A673 (cell line): ENCODE measurements around the gene TPPP. TPM values are rescaled to one million over a fixed set of nuclear protein-coding genes. Genes with fewer than 3 reads are reported as not detected.

Experiments
- BruUV-seq: library from RNA; stranded (reverse); fragments of 400-500 nt; replicated peaks from 2 replicates; lab custom pipeline; 2021; lab: Mats Ljungman, UMichigan
- CTCF ChIA-PET: fragments of 300-600 bp; sonication (Branson Sonifier 250); formaldehyde crosslinking; loops from one replicate; lab custom pipeline; 2022; ENCODE audit warnings: antibody characterized with exemption; lab: Charles Lee
- POLR2A ChIA-PET: fragments of 300-600 bp; sonication (Branson Sonifier 250); formaldehyde crosslinking; loops from one replicate; lab custom pipeline; 2022; ENCODE audit warnings: antibody characterized with exemption; ENCODE audit not compliant: low non-redundant PET; lab: Charles Lee
- DNase-seq: peaks from one replicate; pipeline ENCODE4 v3.0.0-alpha.2; 2015; ENCODE audit warnings: low spot score
- H3K27ac ChIP-seq: fragments of 200-600 bp; sonication (generic); 2 replicates; pipeline ENCODE4 v1.5.1; 2016; ENCODE audit warnings: mixed run types, low read depth, mild to moderate bottlenecking, mixed read lengths, antibody characterized with exemption, low read length; ENCODE audit not compliant: poor library complexity, severe bottlenecking
- H3K27me3 ChIP-seq: fragments of 200-600 bp; sonication (generic); replicated peaks from 2 replicates; pipeline ENCODE4 v1.6.1; 2017; ENCODE audit warnings: mixed run types, low read depth, mild to moderate bottlenecking, mixed read lengths, antibody characterized with exemption, low read length; ENCODE audit not compliant: insufficient read depth, poor library complexity
- H3K36me3 ChIP-seq: fragments of 200-600 bp; sonication (generic); 2 replicates; pipeline ENCODE4 v1.6.1; 2016; ENCODE audit warnings: mixed run types, mild to moderate bottlenecking, mixed read lengths, antibody characterized with exemption, low read length; ENCODE audit not compliant: insufficient read depth, poor library complexity, severe bottlenecking
- H3K4me1 ChIP-seq: fragments of 200-600 bp; sonication (generic); 2 replicates; pipeline ENCODE4 v1.6.1; 2017; ENCODE audit warnings: mixed run types, mild to moderate bottlenecking, mixed read lengths, antibody characterized with exemption, low read length; ENCODE audit not compliant: insufficient read depth, poor library complexity, severe bottlenecking
- H3K4me3 ChIP-seq: fragments of 200-600 bp; sonication (generic); 2 replicates; pipeline ENCODE4 v1.5.1; 2016; ENCODE audit warnings: low read depth, mixed run types, mild to moderate bottlenecking, mixed read lengths, low read length; ENCODE audit not compliant: poor library complexity, severe bottlenecking
- H3K9me3 ChIP-seq: fragments of 200-600 bp; sonication (generic); 2 replicates; pipeline ENCODE4 v1.6.1; 2016; ENCODE audit warnings: mixed run types, low read depth, mild to moderate bottlenecking, mixed read lengths, antibody characterized with exemption, low read length; ENCODE audit not compliant: poor library complexity, severe bottlenecking
- CTCF ChIP-seq: fragments of 300-800, 200-600 bp; sonication (generic); conservative IDR thresholded peaks from 2 replicates; pipeline ENCODE4 v1.5.1; 2017; ENCODE audit warnings: low read depth, mild to moderate bottlenecking, antibody characterized with exemption, low read length, moderate library complexity, mixed read lengths
- EZH2 ChIP-seq: fragments of 200-600 bp; sonication (generic); IDR thresholded peaks from 2 replicates; pipeline ENCODE4 v1.6.1; 2017; ENCODE audit warnings: borderline replicate concordance, low read depth, mild to moderate bottlenecking, mixed read lengths, antibody characterized with exemption, low read length; ENCODE audit not compliant: poor library complexity, severe bottlenecking
- intact Hi-C: fragments of 100-400 bp; cut with micrococcal nuclease; formaldehyde crosslinking; loops from one replicate; pipeline ENCODE4 v1.10.0; 2022; ENCODE audit not compliant: unreplicated experiment
- total RNA-seq: library from RNA; stranded (reverse); gene quantifications from 2 replicates; pipeline ENCODE4 v1.2.3, GENCODE V29; 2021

TPPP gene
- total RNA-seq, 1 experiment from 2014 or later, result 0.19 TPM

GRCh38 chr5:639253-639530 is 54.0 kb downstream of the TPPP start:
- no peaks in the 10 kb centered on the region for H3K27me3 ChIP-seq
- H3K4me1 ChIP-seq, result no peaks in the 10 kb centered on the region
- no TSS peak for BruUV-seq
- no peaks in the 10 kb centered on the region for H3K9me3 ChIP-seq
- no peak for DNase-seq
- intact Hi-C loops, result no loop called here
- no peak for TF ChIP-seq EZH2
- no peak for TF ChIP-seq CTCF
- ChIA-PET POLR2A (no interaction called here), CTCF (no interaction called here)
- H3K36me3 ChIP-seq, result peaks cover 60% of the 10 kb centered on the region
- no peak overlapping the region for H3K4me3 ChIP-seq
- H3K27ac ChIP-seq, result no peak overlapping the region

- ChIA-PET CTCF (no interaction called here), POLR2A (no interaction called here)
Measured at GRCh38 chr5:638501-639252, 54.5 kb downstream of the TPPP start.

GRCh38 chr5:637581-638450 is 55.3 kb downstream of the TPPP start:
- no peaks in the 10 kb centered on the region for H3K4me1 ChIP-seq
- H3K27ac ChIP-seq, result no peak overlapping the region
- POLR2A ChIA-PET, result no interaction called here
- DNase-seq, result no peak
- H3K9me3 ChIP-seq, result no peaks in the 10 kb centered on the region
- BruUV-seq, result no TSS peak
- intact Hi-C loops, result no loop called here
- no peak overlapping the region for H3K4me3 ChIP-seq
- TF ChIP-seq CTCF (no peak), EZH2 (no peak)
- CTCF ChIA-PET, result no interaction called here
- H3K27me3 ChIP-seq, result no peaks in the 10 kb centered on the region
- H3K36me3 ChIP-seq, result peaks cover 65% of the 10 kb centered on the region

More at GRCh38 chr5:638501-639252, 54.5 kb downstream of the TPPP start:
- intact Hi-C loops, result no loop called here
- no peak for TF ChIP-seq EZH2
- no peak for TF ChIP-seq CTCF
- no peaks in the 10 kb centered on the region for H3K9me3 ChIP-seq
- no peak overlapping the region for H3K27ac ChIP-seq
- no peak overlapping the region for H3K4me3 ChIP-seq
- H3K27me3 ChIP-seq, result no peaks in the 10 kb centered on the region
- DNase-seq, result no peak
- peaks cover 65% of the 10 kb centered on the region for H3K36me3 ChIP-seq
- H3K4me1 ChIP-seq, result no peaks in the 10 kb centered on the region
- BruUV-seq, result no TSS peak
